ENCODE measurements around the gene WDR7.

Gene WDR7

DNA sequence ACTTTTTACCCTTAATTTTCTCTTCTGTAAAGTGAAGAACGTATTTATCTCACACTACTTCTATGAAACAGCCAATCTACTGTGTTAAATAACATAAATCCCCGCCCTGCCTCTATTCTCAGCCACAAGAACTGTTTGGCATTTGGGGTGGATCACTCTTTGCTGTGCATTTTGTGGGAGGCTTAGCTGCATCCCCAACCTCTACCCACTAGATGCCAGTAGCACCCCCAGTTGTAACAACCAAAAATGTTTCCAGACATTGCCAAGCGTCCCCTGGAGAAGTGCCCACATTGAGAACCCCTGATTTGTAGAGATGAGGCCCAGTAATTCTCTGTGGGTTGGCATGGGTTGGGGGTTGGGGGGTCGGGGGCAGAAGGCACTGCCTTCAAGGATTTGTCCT is 401.0 kb downstream of the WDR7 start:
- H3K27ac ChIP-seq = no peak overlapping the region

GRCh38 chr18:57052759-57053158 is 401.6 kb downstream of the WDR7 start:
- no peak overlapping the region for H3K27ac ChIP-seq
- TF ChIP-seq, protein P1, sequence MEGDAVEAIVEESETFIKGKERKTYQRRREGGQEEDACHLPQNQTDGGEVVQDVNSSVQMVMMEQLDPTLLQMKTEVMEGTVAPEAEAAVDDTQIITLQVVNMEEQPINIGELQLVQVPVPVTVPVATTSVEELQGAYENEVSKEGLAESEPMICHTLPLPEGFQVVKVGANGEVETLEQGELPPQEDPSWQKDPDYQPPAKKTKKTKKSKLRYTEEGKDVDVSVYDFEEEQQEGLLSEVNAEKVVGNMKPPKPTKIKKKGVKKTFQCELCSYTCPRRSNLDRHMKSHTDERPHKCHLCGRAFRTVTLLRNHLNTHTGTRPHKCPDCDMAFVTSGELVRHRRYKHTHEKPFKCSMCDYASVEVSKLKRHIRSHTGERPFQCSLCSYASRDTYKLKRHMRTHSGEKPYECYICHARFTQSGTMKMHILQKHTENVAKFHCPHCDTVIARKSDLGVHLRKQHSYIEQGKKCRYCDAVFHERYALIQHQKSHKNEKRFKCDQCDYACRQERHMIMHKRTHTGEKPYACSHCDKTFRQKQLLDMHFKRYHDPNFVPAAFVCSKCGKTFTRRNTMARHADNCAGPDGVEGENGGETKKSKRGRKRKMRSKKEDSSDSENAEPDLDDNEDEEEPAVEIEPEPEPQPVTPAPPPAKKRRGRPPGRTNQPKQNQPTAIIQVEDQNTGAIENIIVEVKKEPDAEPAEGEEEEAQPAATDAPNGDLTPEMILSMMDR (conservative IDR thresholded peaks at IDR 0.05) = no peak

More for the DNA sequence above, 401.0 kb downstream of the WDR7 start:
- TF ChIP-seq, protein P1 (conservative IDR thresholded peaks at IDR 0.05) = no peak

- no peak overlapping the region for H3K27ac ChIP-seq
- TF ChIP-seq, protein P1 (conservative IDR thresholded peaks at IDR 0.05) = no peak
Measured at GRCh38 chr18:57054891-57055290, 403.7 kb downstream of the WDR7 start.

GRCh38 chr18:57057890-57058289 is 406.7 kb downstream of the WDR7 start:
- TF ChIP-seq, protein P1 (conservative IDR thresholded peaks at IDR 0.05) = no peak
- H3K27ac ChIP-seq = no peak overlapping the region

- TF ChIP-seq, protein P1 (conservative IDR thresholded peaks at IDR 0.05) = no peak
Measured at GRCh38 chr18:57058734-57059133, 407.6 kb downstream of the WDR7 start.

DNA sequence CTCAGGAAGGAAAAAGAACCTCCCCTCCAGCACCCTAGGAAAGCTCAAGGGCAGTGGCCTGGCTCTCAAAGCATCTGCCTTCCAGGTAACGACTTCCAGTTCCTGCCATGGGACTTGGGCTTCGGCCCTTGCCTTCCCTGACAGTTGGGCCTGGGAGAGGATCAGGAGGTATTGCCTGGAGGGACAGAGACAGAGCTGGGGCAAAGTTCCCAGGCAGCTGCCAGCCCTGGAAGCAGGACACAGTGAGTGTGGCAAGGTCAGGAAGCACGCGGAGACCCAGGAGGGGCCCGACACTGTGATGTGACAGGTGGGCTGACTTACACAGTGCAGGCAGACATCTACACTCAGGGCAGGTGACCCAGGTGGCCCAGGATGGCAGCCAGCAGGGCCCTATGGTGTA is 408.2 kb downstream of the WDR7 start:
- H3K27ac ChIP-seq = no peak overlapping the region
- TF ChIP-seq, protein P1 (conservative IDR thresholded peaks at IDR 0.05) = no peak

More at GRCh38 chr18:57058734-57059133, 407.6 kb downstream of the WDR7 start:
- H3K27ac ChIP-seq = no peak overlapping the region

DNA sequence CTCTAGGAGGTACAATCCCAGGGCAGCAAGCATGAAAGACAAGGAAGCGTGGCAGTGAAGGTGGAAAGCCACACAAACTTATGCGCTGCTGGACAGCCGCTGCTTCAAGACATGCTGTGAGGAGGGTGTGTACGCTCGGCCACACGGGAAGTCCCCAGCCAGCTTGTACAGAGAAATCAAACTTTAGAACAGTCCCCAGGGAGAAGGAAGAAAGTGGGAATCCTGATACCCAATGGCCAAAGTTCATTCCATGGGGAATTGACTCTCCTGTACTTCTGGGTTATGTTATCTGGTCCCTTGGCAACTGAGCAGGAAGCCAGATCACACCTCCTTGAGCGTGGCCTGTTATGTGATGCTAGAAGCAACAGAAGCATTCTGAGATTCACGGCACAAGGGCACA is 409.7 kb downstream of the WDR7 start:
- H3K27ac ChIP-seq = no peak overlapping the region
- TF ChIP-seq, protein P1 (conservative IDR thresholded peaks at IDR 0.05) = no peak

Data from VCaP (cell line).